Mammary epithelial cell (primary cell): ENCODE data around the gene CLCA1.

Experiments
- EZH2 ChIP-seq: IDR thresholded peaks from 2 replicates; pipeline ENCODE4 v1.6.1; 2012; ENCODE audit warnings: low read length, inconsistent platforms, borderline replicate concordance
- TF ChIP-seq, protein P1 (sequence below), 2 donors: IDR thresholded peaks in 1 of 2; conservative IDR thresholded peaks in 1 of 2; 2 replicates each; pipeline ENCODE4 v1.5.1; 2011 to 2012; ENCODE audit warnings: inconsistent platforms in 2 of 2, low read length in 2 of 2, mild to moderate bottlenecking in 2 of 2, control low read depth in 1 of 2, low read depth in 1 of 2; ENCODE audit not compliant: insufficient read depth in 1 of 2; ENCODE audit errors: extremely low read depth in 1 of 2

DNA sequence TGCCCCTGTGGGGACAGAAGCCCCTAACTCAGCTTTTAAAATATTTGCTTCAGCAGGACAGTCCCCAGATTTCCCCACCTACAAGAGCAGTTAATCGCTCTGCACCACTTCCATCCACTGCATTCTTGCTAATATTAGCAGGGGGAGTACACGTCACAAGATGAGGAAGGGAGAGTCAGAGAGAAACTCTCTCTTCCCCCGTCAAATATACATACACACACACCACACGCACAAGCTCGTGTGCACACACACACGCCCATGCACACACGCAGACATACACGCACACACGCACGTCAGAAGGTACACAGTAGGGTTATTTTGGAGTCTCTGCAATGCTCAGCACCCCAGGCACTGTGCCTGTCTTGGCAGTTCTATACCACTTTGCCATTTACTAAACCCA, 2.1 kb downstream of the CLCA1 start:
- no peak for TF ChIP-seq EZH2
- TF ChIP-seq, protein P1, sequence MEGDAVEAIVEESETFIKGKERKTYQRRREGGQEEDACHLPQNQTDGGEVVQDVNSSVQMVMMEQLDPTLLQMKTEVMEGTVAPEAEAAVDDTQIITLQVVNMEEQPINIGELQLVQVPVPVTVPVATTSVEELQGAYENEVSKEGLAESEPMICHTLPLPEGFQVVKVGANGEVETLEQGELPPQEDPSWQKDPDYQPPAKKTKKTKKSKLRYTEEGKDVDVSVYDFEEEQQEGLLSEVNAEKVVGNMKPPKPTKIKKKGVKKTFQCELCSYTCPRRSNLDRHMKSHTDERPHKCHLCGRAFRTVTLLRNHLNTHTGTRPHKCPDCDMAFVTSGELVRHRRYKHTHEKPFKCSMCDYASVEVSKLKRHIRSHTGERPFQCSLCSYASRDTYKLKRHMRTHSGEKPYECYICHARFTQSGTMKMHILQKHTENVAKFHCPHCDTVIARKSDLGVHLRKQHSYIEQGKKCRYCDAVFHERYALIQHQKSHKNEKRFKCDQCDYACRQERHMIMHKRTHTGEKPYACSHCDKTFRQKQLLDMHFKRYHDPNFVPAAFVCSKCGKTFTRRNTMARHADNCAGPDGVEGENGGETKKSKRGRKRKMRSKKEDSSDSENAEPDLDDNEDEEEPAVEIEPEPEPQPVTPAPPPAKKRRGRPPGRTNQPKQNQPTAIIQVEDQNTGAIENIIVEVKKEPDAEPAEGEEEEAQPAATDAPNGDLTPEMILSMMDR (conservative IDR thresholded peaks at IDR 0.05 in 1 of 2, IDR thresholded peaks at IDR 0.05 in 1 of 2; ENCODE audit: extremely low read depth in 1 of 2, insufficient read depth in 1 of 2, low read depth in 1 of 2, low read length in 2 of 2), result no peak
